GM19397 (cell line): ENCODE data around the gene ANXA6.
A peak's percentile ranks its signal among the peaks of the same experiment; 100 is the strongest.

Source experiments
- ATAC-seq: cut with Tn5 transposase; IDR thresholded peaks from one replicate; pipeline ENCODE4 v1.9.1; 2021; ENCODE audit warnings: mild to moderate bottlenecking, moderate library complexity; ENCODE audit not compliant: unreplicated experiment

ANXA6 gene

DNA sequence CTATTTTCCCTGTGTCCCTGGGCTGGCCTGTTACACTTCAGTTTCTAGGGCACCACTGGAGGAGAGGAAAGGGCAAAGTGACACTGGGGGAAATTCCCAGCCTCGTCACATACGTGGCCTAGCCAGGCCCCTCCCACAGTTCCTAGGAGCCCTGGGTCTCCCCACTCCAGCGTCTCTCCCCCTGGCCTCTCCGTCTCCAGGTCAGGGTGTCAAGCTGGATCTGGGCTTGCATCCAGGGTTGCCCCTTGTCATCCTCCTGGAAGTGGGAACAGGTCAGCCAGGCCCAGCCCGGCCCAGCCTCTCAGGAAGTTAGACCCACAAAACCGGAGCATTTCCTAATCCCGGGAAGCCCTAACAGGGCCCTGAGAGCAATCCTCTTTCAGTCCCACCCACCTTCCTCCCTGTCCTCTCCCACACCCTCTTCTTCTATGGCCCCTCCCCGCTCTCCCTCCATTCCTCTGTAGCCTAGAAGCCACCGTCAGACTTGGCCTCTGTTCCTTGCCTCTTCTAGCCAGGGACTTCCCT lies 72.0 kb downstream of the ANXA6 start:
- ATAC-seq, result no peak

DNA sequence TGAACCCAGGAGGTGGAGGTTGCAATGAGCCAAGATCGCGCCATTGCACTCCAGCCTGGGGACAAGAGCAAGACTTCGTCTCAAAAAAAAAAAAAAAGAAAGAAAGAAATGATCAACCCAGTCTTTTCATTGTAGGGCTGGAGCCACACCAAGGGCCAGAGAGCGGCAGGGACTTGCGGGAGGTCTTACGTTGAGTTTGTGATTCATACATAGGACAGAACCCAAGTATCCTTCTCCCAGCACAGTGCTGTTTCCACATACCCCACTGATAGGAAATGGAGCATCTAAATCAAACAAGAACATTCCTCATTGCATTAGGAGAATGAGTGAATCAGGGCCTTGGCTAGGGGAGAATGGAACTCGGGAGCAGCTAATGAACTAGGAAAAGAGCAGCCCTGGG lies 73.2 kb downstream of the ANXA6 start:
- no peak for ATAC-seq

DNA sequence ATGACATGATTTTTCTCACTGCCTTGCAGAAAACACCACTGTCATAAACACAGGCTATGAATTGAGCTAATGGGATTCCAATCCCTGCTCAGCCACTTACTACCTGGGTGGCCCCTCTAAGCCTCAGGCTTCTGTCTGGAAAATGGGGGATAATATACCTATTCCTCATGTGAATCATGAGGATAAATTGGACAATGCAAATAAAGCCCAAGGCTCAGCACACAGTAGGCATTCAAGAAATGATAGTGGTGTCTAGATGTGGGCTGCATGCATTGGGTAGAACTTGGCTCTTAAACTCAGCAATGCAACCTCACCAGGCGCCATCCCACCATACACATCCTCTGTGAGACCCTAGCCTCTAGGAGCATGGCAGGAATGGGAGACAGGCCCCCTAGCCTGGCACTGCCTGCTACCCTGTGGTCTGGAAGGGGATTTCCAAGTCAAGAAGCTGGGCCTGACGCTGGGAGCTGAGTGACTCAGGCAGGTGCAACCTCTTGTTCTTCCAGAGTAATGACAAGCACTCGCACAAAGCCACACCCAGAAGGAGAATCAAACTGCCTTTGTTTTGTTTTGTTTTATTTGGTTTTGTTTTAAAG lies 74.4 kb downstream of the ANXA6 start:
- ATAC-seq, result no peak

DNA sequence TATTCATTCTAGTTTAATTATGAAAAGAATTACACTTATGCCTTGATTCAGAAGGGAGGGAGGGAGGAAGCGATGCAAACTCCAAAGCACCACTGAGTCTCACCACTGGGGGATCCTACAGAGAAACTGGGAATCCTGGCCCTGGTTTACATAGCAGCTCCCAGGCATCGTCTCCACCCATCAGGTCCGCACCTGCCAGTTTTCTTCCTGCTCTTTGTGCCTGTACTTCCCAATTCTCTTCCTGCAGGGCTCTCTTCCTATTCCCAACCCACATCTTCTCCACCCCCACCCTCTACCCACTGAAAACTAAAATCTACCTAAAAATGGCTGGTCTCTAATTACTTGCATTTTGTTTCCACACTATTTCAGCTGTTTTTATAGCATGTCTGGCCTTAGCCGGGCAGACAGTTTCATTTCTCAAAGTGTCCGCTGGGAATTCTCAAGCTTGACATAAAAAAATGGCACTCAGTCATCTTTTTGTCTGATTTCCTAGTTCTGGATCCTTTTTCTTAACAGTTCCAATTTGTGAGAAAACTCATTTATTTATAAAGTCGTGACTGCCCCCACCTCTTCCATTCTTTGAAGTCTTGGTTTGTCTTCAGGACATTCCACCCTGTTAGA lies 75.2 kb downstream of the ANXA6 start:
- no peak for ATAC-seq

DNA sequence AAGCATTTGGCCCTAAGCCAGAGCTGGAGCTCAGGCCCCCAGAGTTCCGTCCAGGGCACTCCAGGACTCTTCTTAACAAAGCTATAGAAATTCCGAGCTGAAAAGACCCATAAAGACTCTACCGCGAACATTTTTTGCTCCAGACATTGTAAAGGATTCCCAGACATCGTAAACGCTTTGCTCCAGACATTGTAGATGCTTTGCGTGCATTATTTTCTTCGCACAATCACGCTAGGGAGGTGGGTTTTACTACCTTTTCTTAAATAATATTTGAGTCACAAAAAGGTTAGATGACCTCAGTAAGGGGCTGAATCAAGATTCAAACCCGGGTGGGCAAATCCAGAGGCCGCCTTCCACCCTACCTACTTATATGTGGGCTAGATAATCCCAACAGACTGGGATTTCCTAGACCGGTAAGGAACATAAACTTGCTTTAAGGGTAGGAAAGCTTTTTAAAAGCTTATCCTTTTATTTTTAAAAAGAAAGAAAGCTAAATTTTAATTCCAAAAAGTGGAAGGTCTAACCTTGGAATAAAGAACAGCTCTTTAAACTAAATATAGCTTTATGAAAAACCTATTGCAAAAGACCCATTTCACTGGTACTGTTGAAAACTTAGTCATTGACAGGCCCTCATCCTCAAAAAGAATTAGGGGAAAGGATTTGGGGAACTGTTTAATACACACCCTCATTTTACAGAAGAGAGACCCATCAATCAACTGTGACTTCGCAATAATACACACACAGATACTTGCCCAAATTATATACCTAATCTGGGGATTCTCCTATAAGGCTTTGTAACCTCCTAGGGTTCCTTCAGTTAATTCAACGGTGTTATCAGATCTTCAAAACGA lies 75.9 kb downstream of the ANXA6 start:
- ATAC-seq, result no peak

DNA sequence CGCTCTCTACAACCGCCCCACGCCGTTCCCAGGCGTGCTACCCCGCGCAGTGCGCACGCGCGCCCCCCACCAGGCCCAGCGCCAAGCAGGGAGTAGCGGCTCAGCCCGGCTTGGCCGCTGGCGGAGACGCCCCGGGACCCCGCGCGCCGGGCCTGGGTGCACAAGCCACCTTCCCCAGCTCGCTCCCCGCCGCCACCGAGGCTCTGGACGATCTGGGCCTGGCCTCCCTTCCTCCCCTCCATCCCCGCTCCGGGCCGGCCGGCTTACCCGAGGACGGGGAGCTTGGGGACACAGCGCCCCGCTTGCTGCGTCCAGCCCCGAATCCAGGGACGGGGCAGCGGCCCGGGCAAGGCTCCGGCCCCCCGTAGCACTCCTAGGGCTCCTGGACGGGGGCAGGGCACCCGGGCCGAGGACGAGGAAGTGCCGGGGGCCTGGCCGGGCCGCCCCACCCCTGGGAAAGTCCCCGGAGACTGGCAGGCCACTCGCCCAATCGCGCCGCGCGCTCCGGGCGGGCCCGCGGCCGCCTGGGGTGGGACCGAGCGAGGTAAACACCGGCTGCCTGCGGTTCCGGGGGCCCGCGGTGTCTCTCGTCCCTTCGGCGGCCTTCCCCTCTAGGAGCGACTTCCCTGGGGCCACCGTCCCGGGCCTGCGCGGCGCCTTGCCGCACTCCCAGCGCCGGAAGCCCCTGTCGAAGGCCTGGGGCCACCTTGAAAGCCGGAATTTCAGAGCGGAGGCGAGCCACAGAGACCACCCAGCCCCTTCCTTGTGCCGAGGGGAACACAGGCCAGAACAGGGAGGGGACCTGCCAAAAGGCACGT lies 76.8 kb downstream of the ANXA6 start, which contains the start of gene TNIP1:
Gene TNIP1, minus strand, starts transcription at position 422 of the 818 bp plus-strand sequence. CDS start 15,939 bp downstream, outside the sequence.
- peak; percentile 77 for ATAC-seq

DNA sequence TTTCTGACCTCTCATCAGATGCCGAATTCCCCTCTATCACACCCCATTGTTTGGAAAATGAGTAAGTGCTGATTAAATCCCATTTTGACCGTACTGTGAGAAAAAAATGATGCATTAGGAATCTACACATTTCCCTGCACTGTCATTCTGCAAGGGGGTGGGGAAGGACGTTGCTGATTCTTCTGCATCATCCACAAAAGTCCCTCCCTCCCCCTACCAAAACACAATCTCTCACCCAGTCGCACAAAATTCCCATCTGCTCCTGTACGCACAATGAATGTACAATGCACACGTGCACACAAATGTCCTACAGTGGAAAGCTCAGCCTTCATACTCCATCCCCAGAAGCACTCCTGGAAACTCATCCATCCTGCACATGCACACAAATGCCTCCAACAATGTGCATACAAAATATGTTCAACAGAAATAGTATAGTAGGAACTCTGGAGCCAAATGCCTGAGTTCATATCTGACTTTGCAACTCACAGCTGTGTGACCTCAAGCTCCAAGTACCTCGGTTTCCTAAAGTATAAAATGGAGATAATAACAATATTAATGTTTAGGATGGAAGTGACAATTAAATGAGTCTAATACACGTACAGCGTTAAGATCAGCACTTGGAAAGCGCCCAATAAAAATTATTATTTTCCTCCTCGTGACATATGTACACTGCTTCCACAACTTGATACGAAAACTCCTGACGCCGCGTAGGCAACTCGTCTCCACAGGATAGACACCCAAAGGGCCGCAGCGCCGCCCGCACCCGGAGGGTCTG lies 77.6 kb downstream of the ANXA6 start:
- no peak for ATAC-seq

DNA sequence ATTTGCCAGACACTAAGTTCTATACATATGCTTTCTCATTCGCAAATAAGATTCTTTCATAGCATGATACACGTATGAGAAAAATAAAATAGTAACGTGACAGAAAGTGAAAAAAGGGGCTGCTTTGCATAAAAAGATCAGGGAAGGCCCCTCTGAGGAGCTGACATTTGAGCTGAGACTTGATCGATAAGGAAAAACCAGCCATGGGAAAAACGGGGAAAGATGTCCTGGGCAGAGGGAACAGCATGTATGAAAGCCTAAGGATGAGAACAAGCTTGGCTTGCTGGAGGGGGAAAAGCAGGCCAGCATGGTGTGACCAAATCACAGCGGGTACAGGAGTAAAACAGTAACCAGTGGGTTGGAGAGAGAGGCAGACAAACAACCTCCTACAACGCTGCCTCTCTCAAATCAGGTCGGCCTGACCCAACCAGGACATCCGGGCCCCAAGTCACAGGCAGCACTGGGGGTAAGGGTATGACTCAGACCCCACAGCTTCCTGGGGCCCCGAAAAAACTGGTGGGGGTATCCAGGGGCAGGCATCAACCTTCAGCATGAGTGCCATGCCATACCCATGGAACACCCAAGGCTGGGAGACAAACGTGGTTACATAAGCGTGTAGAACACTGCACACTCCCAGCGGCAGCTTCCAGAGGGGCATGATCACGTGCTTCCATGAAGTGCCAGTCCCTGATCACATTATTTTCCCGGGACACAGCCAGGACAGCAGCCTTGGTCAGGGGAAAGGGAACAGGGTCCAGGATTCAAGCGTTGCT lies 78.9 kb downstream of the ANXA6 start:
- peak; percentile 40 for ATAC-seq

DNA sequence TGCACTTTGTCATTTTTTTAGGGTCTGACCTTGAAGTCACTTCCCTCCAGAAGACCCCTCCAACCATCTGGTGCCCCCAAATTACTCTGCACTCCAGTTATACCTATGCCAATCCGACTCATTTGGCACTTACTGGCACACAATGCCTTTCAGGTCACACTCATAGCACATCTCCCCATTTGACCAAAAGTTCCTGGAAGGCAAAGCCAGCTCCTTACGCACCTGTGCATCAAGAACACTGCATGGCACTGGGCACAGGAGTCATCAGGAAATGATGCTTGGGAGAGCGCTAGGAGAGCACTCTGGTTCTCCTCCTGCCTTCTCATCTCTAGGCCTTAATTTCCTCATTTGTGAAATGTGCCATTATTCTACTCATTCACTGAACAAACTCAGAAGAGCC lies 79.6 kb downstream of the ANXA6 start:
- ATAC-seq, result no peak

DNA sequence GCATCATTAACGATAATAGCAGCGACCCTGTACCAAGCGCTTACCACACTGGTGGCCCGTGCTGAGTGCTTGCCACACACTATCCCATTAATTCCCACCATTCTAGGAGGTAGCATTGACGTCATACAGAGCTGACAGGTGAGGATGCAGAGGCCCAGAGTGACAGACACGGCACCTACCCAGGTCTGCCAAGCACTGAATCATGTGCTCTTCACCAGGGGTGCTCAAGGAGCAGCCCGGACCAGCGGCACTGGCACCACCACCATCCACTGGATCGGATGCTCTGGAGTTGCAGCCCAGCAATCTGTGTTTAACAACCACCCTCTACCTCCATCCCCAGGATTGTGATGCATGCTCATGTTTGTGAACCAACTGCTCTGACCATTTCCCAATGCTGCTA lies 80.2 kb downstream of the ANXA6 start:
- no peak for ATAC-seq

DNA sequence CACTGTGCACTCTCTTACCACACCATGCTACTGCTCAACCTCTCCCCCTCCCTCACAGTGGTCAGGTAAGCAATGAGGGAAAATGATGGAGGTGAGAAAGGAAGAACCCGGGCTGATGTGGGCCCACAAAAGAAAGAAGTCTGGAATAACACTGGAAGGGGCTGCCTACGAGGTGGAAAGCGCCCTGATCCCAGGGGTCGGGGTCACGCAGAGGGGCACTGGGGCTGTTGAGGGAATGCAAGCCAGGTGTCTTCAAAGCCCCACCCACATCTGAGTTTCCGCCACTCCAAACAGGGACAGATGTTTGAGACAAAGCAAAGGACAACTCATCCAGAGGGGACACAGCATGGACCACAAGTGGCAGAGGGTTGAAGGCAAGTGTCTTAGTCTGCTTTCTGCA lies 81.0 kb downstream of the ANXA6 start:
- no peak for ATAC-seq

DNA sequence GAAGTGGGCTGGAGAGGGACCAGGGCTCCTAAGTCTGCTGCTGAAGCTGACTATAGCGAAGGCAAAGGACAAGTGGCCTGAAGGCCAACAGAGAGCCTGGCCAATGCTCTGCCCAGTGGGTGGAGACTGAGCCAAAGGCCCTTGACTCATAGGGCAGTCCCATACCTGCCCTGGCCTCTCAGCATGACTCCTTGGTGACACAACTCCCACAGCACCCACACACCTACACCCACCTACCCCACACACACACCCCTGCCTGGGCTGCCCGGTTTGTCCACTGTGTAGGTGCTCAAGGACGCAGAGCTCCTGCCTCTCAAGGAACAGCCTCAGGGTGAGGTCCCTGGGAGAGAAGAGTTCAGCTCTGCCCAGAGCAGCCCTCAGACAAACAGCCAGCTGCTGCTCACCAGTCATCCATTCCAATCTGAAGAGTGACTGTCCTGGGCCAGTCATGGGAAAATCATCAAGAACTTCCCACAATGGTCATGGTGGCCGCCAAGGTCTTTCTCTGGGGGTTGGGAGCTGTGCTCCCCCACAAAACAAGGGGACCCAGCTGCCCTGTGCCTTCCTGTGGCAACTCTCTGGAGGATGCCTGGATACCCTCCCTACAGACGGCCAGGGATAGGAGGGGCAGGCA lies 81.8 kb downstream of the ANXA6 start:
- ATAC-seq, result no peak

DNA sequence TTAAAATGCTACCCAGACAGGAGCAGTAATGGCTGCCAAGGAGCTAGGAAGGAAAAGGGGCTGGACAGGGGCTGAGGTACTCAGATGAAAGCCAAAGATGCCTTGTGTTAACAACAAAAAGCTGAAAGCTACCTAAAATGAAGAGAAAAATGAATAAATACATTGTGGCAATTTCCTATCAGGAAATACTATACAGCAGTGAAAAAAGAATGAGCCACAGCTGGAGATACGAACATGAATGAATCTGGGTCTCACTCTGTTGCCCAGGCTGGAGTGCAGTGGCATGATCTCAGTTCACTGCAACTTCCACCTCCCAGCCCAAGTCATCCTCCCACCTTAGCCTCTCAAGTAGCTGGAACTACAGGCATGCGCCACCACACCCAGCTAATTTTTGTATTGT lies 83.0 kb downstream of the ANXA6 start:
- ATAC-seq, result no peak

DNA sequence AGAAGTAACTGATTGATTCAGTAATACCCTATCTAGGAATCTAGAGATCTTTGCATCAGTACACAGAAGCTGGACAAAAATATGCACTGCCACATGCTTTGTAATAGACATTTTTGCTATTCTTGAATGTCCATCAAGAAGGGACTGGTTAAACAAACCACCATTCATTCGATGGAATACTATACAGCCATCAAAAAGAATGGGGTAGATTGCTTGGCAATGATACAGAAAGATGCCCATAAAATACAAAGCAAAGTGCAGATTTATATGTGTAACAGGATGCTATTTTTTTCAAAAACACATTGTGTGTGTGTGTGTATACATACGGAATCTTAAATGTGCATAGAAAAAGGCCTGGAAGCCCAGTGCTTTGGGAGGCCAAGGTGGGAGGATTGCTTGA lies 84.3 kb downstream of the ANXA6 start:
- ATAC-seq, result no peak

DNA sequence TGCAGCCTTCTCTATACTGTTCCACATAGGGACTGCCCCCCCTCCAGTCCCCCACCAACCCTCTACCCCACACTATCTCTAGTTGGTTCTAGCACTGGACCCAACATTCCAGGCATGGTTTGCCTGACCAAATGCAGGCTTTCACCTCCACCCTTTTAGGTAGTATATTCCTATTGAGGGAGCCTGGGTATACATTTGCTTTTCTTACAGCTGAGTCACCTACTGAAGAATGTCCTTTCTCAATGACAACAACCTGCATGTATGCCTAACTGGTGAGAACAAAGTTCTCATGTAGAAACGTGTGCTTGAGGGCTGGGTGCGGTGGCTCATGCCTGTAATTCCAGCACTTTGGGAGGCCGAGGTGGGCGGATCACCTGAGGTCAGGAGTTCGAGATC lies 85.0 kb downstream of the ANXA6 start:
- no peak for ATAC-seq

DNA sequence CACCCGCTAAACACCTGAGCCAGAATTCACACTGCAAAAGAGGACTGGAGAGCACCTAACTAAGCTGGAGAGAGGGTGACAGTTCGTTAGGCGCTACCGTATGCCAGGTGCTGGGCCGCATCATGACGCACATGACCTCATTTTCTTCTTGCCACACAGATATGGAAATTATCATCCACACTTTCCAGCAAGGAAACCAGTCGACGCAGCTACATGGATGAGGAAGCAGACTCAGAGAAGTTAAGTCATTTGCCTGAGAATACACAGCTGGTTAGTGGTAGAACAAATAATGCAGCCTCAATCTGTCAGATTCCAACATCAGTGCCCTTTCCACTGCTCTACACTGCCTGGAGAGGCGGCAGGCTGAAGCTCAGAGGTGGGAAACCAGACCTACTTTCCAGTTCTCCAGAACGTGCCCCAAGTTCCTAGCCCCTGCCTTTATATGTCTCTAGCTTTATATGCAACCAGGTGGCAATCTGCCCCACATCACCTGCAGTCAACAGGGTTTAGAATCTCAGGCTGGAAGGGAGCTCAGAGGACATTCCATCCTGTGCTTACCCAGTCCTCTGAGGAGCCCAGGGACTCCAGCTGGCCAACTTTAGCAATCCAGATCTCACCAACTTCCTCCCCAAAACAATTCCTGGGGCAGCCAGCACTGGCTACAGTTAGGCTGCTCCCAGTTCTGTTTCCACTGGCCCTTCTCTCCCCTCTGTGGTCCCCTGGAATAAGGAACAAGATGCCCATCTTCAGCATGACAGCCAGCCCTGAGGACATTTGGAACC lies 85.5 kb downstream of the ANXA6 start:
- ATAC-seq, result no peak

DNA sequence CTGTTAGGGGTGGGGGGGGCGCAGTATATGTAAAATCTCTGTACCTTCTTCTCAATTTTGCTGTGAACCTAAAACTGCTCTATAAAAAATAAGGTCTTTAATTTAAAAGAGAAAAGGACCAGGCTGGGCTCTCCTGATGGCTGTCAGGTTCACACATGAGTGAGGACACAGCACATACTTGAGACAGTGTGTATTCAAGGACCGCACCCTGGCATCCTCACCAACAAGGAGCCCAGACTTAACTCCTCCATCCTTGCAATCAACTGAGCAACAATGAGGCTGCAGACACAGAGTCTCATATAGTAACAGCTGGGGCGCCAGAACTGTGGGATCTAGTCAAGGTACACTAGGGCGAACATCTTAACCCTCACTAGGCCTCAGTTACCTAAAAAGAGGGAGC lies 86.6 kb downstream of the ANXA6 start:
- ATAC-seq, result no peak

DNA sequence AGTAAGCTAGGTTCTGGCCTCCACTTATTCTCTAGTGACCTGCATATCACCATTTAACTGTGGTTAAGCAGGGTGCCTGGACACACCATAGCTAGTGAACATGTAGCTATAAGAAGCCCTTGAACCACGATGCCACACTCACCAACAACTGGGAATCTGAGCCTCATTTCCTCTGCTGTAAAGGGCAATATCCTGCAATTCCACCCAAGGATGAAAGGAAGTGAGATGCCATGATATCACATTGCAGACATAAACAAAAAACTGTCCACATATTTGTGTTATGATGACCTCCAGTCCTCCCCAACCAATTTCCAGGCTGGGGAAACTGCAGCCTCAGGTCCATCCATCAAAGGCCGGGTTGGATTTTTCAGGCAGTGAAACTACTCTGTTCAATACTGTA lies 87.1 kb downstream of the ANXA6 start:
- ATAC-seq, result no peak
